HG03439 (cell line): ENCODE results near the gene PLXNA2.

Source experiments
- ATAC-seq: cut with Tn5 transposase; IDR thresholded peaks from one replicate; pipeline ENCODE4 v1.9.1; 2021; ENCODE audit warnings: mild to moderate bottlenecking, moderate library complexity; ENCODE audit not compliant: unreplicated experiment

Gene PLXNA2

GRCh38 chr1:208078752-208079151, 165.4 kb downstream of the PLXNA2 start:
- no peak for ATAC-seq

- no peak for ATAC-seq
Observed at GRCh38 chr1:208077232-208078075, 166.7 kb downstream of the PLXNA2 start.

GRCh38 chr1:208074353-208074752, 169.8 kb downstream of the PLXNA2 start:
- no peak for ATAC-seq

DNA sequence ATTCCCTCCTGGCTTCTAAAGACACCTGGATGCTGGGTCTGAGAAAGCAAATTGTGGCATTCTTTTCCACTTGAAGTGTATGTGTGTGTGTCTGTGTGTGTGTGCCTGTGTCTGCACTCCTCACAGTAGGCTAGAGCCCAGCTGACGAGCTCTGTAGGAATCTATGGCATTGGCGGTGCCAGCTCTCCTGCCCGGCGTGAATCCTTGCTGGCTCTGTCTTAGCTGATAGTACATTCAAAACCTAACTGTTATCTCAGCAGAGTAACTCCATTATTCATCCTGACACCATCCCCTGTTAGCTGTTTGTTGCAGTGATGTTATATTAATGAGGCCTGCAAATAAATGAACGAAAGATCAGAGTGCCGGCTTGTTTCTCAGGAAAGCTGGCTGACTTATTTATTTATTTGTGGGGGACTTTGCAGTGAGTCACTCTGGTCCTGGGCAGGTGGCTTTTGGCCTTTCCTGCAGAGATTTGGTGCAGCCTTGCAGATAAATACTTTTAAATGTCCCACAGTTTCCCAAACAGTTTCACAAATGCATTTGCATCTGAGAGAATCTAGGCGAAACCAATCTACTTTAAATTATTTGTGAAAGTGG, 172.7 kb downstream of the PLXNA2 start:
- ATAC-seq: no peak

- no peak for ATAC-seq
Observed at GRCh38 chr1:208069908-208070307, 174.3 kb downstream of the PLXNA2 start.

DNA sequence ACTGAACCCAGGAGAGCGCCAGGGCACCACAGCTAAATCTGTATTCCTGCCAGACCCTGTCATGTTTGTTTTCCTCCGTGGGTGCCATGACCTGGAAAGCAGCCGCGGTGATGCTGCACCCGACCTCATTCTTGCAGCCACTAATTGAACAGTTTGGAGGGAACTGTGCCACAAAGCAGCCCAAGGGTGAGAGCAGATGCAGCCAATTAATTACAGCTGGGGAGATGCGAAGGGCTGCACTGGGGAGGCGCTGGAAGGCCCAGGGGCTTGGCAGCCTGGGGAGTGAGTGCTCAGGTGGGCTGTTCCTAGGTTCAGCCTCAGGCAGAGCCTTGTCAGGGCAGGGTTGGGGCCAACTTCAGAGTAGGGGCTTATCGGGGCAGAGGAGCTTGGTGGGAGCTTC, 174.9 kb downstream of the PLXNA2 start:
- ATAC-seq: no peak

- no peak for ATAC-seq
Observed at GRCh38 chr1:208068908-208069307, 175.3 kb downstream of the PLXNA2 start.

DNA sequence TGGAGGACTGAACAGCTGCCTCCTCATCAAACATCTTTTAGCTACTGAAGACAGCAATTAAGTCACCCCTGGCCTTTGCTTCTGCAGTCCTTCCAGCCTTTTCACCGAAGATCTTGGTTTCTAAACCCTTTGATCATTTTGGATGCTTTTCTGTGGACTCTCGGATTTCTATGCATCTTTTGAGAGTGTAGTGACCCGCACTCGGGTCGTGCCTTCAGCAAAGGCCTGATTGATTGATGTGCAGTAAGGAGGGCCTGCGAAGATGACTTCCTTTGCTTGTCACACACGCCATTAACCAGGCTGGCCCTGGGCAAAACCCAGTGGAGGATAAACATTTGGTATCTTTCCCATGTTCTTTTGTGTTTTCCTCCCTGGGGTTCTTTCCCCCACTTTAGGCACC, 175.8 kb downstream of the PLXNA2 start:
- no peak for ATAC-seq

GRCh38 chr1:208066583-208066982, 177.6 kb downstream of the PLXNA2 start:
- no peak for ATAC-seq

GRCh38 chr1:208065862-208066261, 178.3 kb downstream of the PLXNA2 start:
- ATAC-seq: no peak

DNA sequence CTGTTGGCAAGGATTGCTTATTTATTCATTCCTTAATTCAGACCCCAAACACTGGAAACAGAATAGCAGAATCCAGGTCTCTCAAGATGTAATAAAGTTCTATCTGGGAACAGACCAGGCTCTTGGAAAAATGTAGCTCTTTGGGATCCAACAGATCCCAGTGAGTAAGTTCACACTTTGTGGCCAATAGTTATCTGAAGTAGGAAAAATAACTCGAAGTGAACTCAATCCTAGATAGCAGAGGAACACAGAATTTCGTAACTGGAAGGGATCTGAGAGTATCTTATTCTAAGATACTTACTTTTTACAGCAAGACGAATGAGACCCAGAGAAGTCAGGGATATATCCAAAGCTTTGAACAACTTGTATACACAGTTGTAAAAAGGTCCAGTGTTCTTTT, 182.6 kb downstream of the PLXNA2 start:
- no peak for ATAC-seq

GRCh38 chr1:208061118-208061517, 183.1 kb downstream of the PLXNA2 start:
- ATAC-seq: no peak

DNA sequence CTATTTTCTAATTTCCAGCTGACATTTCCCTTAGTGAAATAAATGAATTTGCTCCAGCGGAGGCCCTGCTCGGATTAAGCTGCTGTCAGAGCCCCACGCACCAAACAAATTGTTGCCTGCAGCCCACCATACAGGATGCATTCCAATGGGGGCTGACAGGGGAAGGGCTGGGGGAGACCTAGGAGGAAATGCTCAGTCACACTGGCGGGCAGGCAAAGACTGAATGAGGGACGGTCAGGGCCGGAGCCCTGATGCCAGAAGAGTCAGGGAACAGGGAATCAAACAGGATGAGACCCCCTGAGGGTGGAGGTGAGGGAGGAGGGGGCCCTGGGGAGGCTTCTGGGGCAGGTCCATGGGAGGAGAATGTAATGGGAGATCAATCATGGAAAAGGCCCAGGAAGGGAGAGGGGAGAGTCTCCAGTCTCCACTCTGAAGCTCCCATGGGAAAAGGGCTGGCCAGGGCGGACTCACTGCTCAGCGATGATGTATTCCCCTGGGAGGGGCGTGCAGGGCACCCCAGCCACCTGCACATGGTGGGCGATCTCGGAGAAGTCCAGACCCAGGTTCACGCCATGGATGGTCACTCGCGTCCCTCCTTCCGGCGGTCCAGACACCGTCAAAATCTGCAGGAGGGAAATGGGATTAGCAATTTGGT, 183.8 kb downstream of the PLXNA2 start:
- ATAC-seq: no peak

GRCh38 chr1:208059409-208060001, 184.7 kb downstream of the PLXNA2 start:
- no peak for ATAC-seq

DNA sequence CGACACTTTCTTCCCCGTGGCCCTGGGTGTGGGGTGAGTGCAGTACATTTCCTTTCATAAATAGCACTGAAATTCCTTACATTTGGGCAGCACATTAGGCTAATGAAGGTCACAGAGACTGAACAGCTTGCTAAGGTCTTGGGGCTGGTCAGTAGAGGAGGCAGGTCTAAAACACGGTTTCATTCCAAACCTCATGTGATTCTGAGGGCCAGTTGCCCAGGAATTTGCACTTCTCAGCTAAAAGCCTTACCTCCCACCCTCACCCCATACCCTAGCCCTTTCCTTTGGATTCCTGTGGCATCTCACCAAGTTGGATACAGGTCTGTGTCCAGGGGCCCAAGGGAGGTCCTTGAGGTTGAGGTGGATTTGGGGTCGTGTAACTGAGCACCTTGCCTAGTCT, 185.4 kb downstream of the PLXNA2 start:
- ATAC-seq: no peak

- no peak for ATAC-seq
Observed at GRCh38 chr1:208058267-208058666, 185.9 kb downstream of the PLXNA2 start.

DNA sequence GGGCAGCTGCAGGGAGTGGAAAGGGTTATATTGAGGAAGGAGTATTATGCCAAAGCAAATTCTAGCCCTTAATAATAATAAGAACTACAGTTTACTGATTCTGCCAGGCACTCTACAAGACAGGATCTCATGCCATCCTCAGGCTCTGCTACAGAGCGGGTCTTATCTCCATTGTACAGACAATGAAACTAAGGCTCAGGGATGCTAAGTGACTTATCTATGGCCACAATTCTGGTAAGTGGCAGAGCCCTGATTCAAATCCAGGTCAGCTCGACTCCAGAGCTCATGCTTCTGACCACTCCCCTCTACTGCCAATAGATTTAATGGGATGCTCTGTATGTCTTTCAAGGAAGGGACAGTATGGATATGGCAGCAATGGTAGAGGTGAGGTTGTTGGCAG, 187.1 kb downstream of the PLXNA2 start:
- ATAC-seq: no peak

GRCh38 chr1:208055535-208055934, 188.6 kb downstream of the PLXNA2 start:
- no peak for ATAC-seq

DNA sequence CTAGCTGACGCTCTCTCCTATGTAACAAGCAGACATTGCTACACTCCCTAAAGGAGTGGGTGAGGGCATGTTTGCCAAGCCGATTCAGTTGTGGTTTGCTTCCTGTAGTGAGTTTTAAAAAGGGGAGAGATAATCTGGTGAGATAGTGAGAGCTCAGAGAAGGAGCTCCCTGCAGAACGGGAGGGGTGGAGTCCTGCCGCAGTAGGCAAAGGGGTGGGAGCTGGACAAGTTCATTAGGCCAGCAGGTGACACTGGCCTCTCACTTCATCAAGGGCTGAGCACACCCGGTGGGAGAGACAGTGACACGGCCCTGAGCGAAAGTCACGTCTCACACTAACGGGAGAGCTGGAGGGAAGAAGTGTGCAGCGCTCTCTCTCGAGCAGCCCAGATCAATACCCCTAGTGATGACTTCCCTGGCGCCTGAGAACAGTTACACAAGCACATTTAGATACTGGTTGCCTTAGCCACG, 189.2 kb downstream of the PLXNA2 start:
- ATAC-seq: no peak

- ATAC-seq: no peak
Observed at GRCh38 chr1:208054485-208054884, 189.7 kb downstream of the PLXNA2 start.

DNA sequence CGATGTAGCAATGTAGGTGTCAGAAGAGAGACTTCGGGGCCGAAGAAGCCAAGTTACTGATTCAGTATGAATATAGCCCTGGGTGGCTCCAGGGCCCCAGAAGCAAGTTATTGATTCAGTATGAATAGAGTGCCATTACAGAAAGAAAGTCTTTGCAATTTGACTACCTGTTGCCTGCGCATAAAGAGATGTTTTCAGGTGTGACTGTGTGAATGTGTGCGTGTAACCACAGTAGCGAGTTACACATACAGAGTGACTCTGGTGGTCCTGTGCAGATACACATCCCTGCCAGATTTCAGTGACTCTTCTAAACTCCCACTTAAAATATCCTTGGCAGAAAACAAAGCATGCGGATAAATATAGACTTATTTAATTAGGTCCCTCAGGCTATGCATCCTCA, 190.5 kb downstream of the PLXNA2 start:
- ATAC-seq: no peak
